ENCODE measurements around the gene AADAC. TPM values are rescaled to one million over a fixed set of nuclear protein-coding genes. Genes with fewer than 3 reads are reported as not detected.
"Not testable (repeated sequence)": the region's sequence is repeated elsewhere in the genome, so short reads cannot be mapped to it uniquely, and the experiment has no call there.

Gene AADAC
- total and polyA plus RNA-seq, 7 experiments from 2014 or later = not detected

DNA sequence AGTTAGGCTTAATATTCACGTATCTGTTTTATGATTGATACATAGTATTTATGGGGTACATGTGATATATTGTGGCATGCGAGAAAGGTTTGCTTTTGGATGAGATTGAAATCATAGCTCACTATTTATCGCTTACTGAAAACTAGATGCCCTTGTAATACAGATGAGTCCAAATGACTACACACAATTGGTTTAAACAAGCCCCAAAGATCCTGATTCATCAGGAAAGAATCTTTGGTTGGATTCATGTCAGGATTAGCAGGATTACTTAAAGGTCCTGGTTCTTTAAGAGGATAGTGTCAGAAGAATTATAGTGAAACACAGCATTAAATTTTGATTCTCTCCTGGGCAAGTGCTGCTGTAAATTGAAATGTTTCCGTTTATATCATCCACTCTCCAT is 18.6 kb upstream of the AADAC start:
- H3K9me3 Mint-ChIP-seq = peaks cover 0 to under 1% (median 0%) of the 10 kb centered on the region in 11 donors
- DNase-seq (no peak), ATAC-seq (no peak)
- H3K9me3 ChIP-seq (ENCODE audit: control insufficient read depth in 2 of 3, low read length in 3 of 3) = no peaks in the 10 kb centered on the region
- intact Hi-C loops (cut with micrococcal nuclease) = no loop called here
- no peaks in the 10 kb centered on the region for H3K27me3 ChIP-seq (ENCODE audit: control insufficient read depth in 2 of 2, insufficient read depth in 2 of 2, low read length in 2 of 2)
- H3K4me3 ChIP-seq (ENCODE audit: low read length) = no peak overlapping the region
- no peaks in the 10 kb centered on the region for H3K4me1 ChIP-seq (ENCODE audit: control insufficient read depth in 2 of 2, insufficient read depth in 2 of 2, low read length in 2 of 2)
- ChIA-PET CTCF (no interaction called here), POLR2A (no interaction called here)
- H3K4me3 Mint-ChIP-seq = no peak overlapping the region
- no peak overlapping the region for H3K27ac Mint-ChIP-seq
- no peaks in the 10 kb centered on the region for H3K36me3 Mint-ChIP-seq
- no peak overlapping the region for H3K27ac ChIP-seq (ENCODE audit: low read depth, low read length)
- H3K4me1 Mint-ChIP-seq = no peaks in the 10 kb centered on the region
- peaks cover 0 to 6% (median 2%) of the 10 kb centered on the region in 5 donors for H3K27me3 Mint-ChIP-seq
- no peaks in the 10 kb centered on the region for H3K36me3 ChIP-seq (ENCODE audit: control insufficient read depth in 2 of 3, insufficient read depth in 3 of 3, low read length in 3 of 3)

DNA sequence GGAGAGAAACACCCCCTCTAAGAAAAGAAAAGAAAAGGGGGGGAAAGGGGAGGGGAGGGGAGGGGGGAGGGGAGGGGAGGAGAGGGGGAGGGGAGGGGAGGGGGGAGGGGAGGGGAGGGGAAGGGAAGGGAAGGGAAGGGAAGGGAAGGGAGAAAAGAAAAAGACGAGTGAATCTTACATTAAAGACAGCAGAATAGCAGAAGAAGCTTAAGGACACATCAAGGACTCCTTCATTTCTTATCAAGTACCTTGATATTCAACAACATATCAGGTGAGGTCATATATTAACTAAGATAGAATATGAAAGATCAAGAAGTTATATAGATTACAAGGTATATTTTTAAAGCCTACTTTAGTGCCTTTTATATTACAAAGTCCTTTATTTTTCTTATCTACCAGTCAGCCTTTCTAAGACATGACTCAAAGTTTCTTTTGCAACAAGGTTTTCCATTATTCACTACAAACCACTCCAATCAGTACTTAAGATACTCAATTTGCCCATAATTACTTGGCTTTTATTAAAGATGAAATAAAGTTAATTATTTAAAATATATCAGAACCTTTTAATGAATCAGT is 17.7 kb upstream of the AADAC start:
- no peak overlapping the region for H3K4me3 Mint-ChIP-seq
- H3K4me1 Mint-ChIP-seq = no peaks in the 10 kb centered on the region
- H3K36me3 Mint-ChIP-seq = no peaks in the 10 kb centered on the region

DNA sequence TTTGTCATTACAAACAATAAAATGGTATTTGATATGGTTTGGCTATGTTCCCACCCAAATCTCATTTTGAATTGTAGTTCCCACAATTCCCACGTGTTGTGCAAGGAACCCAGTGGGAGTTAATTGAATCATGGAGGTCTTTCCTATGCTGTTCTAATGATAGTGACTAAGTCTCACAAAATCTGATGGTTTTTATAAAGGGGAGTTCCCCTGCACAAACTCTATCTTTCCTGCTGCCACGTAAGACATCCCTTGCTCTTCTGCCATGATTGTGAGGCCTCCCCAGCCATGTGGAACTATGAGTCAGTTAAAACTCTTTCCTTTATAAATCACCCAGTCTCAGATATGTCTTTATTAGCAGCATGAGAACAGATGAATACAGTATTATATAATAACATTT is 15.4 kb upstream of the AADAC start:
- Mint-ChIP-seq H3K4me1 (peaks cover 0 to 1% (median 0%) of the 10 kb centered on the region in 7 donors), H3K27ac (no peak overlapping the region), H3K4me3 (no peak overlapping the region), H3K9me3 (no peaks in the 10 kb centered on the region), H3K27me3 (peaks cover 0 to 12% (median 4%) of the 10 kb centered on the region in 5 donors), H3K36me3 (no peaks in the 10 kb centered on the region)
- ChIA-PET POLR2A (no interaction called here), CTCF (no interaction called here)
- Histone ChIP-seq H3K4me3 (ENCODE audit: low read length) (no peak overlapping the region), H3K36me3 (ENCODE audit: control insufficient read depth in 2 of 3, insufficient read depth in 3 of 3, low read length in 3 of 3) (no peaks in the 10 kb centered on the region), H3K4me1 (ENCODE audit: control insufficient read depth in 2 of 2, insufficient read depth in 2 of 2, low read length in 2 of 2) (no peaks in the 10 kb centered on the region), H3K27ac (ENCODE audit: low read depth, low read length) (no peak overlapping the region), H3K9me3 (ENCODE audit: control insufficient read depth in 2 of 3, low read length in 3 of 3) (no peaks in the 10 kb centered on the region), H3K27me3 (ENCODE audit: control insufficient read depth in 2 of 2, insufficient read depth in 2 of 2, low read length in 2 of 2) (no peaks in the 10 kb centered on the region)
- intact Hi-C loops (cut with micrococcal nuclease) = no loop called here
- DNase-seq = no peak
- ATAC-seq = no peak

More for the DNA sequence above, 17.7 kb upstream of the AADAC start:
- no peak for DNase-seq
- peaks cover 0 to 6% (median 2%) of the 10 kb centered on the region in 5 donors for H3K27me3 Mint-ChIP-seq
- CTCF ChIA-PET = no interaction called here
- no peaks in the 10 kb centered on the region for H3K9me3 Mint-ChIP-seq
- H3K27ac Mint-ChIP-seq = no peak overlapping the region
- H3K4me3 ChIP-seq (ENCODE audit: low read length) = no peak overlapping the region
- no peak overlapping the region for H3K27ac ChIP-seq (ENCODE audit: low read depth, low read length)
- ATAC-seq = no peak
- POLR2A ChIA-PET = no interaction called here
- intact Hi-C loops (cut with micrococcal nuclease) = no loop called here
- H3K9me3 ChIP-seq (ENCODE audit: control insufficient read depth in 2 of 3, low read length in 3 of 3) = no peaks in the 10 kb centered on the region
- no peaks in the 10 kb centered on the region for H3K4me1 ChIP-seq (ENCODE audit: control insufficient read depth in 2 of 2, insufficient read depth in 2 of 2, low read length in 2 of 2)
- H3K27me3 ChIP-seq (ENCODE audit: control insufficient read depth in 2 of 2, insufficient read depth in 2 of 2, low read length in 2 of 2) = no peaks in the 10 kb centered on the region
- no peaks in the 10 kb centered on the region for H3K36me3 ChIP-seq (ENCODE audit: control insufficient read depth in 2 of 3, insufficient read depth in 3 of 3, low read length in 3 of 3)

DNA sequence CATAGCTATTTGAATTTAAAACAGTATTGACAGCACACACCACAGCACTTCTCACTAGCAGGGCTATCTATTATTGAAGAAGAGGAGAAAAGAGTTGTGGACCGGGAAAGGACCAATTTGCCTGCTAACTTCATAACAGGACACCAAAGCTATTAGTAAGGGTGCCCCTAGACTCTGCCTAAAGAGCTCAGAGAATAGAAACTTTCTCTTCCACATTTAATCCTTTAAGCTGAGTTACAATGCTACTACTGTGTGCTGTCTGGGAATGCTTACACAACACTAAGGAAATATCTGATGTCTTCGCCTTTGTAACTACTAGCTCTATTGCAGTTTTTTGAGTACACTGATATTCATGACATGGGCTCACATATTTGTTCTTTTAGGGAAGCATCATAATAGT is 13.5 kb upstream of the AADAC start:
- no peak for ATAC-seq
- H3K36me3 Mint-ChIP-seq = no peaks in the 10 kb centered on the region
- no peaks in the 10 kb centered on the region for H3K36me3 ChIP-seq (ENCODE audit: control insufficient read depth in 2 of 3, insufficient read depth in 3 of 3, low read length in 3 of 3)
- DNase-seq = no peak
- intact Hi-C loops (cut with micrococcal nuclease) = no loop called here
- H3K27me3 ChIP-seq (ENCODE audit: control insufficient read depth in 2 of 2, insufficient read depth in 2 of 2, low read length in 2 of 2) = no peaks in the 10 kb centered on the region
- H3K4me3 ChIP-seq (ENCODE audit: low read length) = no peak overlapping the region
- no peaks in the 10 kb centered on the region for H3K9me3 ChIP-seq (ENCODE audit: control insufficient read depth in 2 of 3, low read length in 3 of 3)
- no peaks in the 10 kb centered on the region for H3K9me3 Mint-ChIP-seq
- H3K4me1 ChIP-seq (ENCODE audit: control insufficient read depth in 2 of 2, insufficient read depth in 2 of 2, low read length in 2 of 2) = no peaks in the 10 kb centered on the region
- CTCF ChIA-PET = no interaction called here
- no peak overlapping the region for H3K27ac ChIP-seq (ENCODE audit: low read depth, low read length)
- H3K27me3 Mint-ChIP-seq = peaks cover 0 to 7% (median 4%) of the 10 kb centered on the region in 5 donors
- POLR2A ChIA-PET = no interaction called here
- H3K4me3 Mint-ChIP-seq = no peak overlapping the region
- peaks cover 0 to 1% (median 0%) of the 10 kb centered on the region in 7 donors for H3K4me1 Mint-ChIP-seq
- no peak overlapping the region for H3K27ac Mint-ChIP-seq

DNA sequence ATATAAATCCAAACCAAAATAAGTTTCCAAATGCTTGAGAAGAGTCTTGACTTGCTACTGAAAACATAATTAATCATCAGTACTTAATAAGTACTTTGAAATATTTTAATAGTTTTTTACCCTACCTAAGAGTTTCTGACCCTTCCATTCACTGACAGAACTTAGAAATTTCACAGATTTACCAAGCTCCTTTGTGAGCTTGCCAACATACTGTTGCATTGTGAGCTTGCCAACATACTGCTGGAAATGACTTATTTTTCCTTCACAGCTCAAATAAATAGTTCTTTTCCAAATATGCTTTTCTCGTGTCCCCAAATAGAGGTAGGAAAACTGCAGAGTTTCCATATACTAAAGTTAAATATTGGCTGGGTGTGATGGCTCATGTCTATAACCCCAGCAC is 9.6 kb upstream of the AADAC start:
- intact Hi-C loops (cut with micrococcal nuclease) = no loop called here
- DNase-seq = no peak
- H3K4me3 ChIP-seq (ENCODE audit: low read length) = no peak overlapping the region

DNA sequence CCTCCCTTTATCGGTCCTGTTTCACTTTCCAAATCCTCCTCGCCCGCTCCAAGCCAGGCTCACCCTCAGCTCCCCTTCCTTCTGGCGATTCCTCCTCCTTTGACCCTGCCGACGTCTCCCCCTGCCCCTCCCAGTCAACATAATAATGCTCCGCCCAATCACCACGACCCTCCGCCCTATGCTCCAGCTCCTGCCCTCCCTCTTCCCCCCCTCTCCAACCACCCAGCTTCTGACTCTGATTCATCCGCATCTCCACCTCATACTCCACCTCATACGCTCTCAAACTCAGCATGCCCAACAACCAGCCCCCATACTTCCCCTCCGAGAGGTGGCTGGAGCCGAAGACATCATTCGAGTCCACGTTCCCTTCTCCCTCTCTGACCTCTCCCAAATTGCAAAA is 7.1 kb upstream of the AADAC start:
- H3K9me3 ChIP-seq (ENCODE audit: control insufficient read depth in 2 of 3, low read length in 3 of 3) = peaks cover 0 to 8% (median 0%) of the 10 kb centered on the region in 3 experiments
- Mint-ChIP-seq H3K4me3 (no peak overlapping the region), H3K4me1 (peaks cover 0 to 1% (median 0%) of the 10 kb centered on the region in 7 donors), H3K27me3 (peaks cover 0 to 16% (median 10%) of the 10 kb centered on the region in 5 donors), H3K36me3 (peaks cover 0 to 6% (median 0%) of the 10 kb centered on the region in 5 donors), H3K27ac (no peak overlapping the region), H3K9me3 (peaks cover 0 to 16% (median 9%) of the 10 kb centered on the region in 11 donors)
- DNase-seq (no peak), ATAC-seq (no peak)
- H3K36me3 ChIP-seq (ENCODE audit: control insufficient read depth in 2 of 3, insufficient read depth in 3 of 3, low read length in 3 of 3) = no peaks in the 10 kb centered on the region
- no peak overlapping the region for H3K27ac ChIP-seq (ENCODE audit: low read depth, low read length)
- H3K27me3 ChIP-seq (ENCODE audit: control insufficient read depth in 2 of 2, insufficient read depth in 2 of 2, low read length in 2 of 2) = no peaks in the 10 kb centered on the region
- CTCF ChIA-PET = no interaction called here
- POLR2A ChIA-PET = no interaction called here
- H3K4me3 ChIP-seq (ENCODE audit: low read length) = no peak overlapping the region
- intact Hi-C loops (cut with micrococcal nuclease) = no loop called here
- H3K4me1 ChIP-seq (ENCODE audit: control insufficient read depth in 2 of 2, insufficient read depth in 2 of 2, low read length in 2 of 2) = no peaks in the 10 kb centered on the region

More for the DNA sequence above, 9.6 kb upstream of the AADAC start:
- Mint-ChIP-seq H3K4me1 (peaks cover 0 to 1% (median 0%) of the 10 kb centered on the region in 7 donors), H3K27ac (no peak overlapping the region), H3K4me3 (no peak overlapping the region), H3K36me3 (peaks cover 0 to 6% (median 0%) of the 10 kb centered on the region in 5 donors), H3K27me3 (peaks cover 0 to 16% (median 10%) of the 10 kb centered on the region in 5 donors), H3K9me3 (peaks cover 0 to 16% (median 9%) of the 10 kb centered on the region in 11 donors)
- CTCF ChIA-PET = no interaction called here
- no peak overlapping the region for H3K27ac ChIP-seq (ENCODE audit: low read depth, low read length)
- POLR2A ChIA-PET = no interaction called here
- no peaks in the 10 kb centered on the region for H3K4me1 ChIP-seq (ENCODE audit: control insufficient read depth in 2 of 2, insufficient read depth in 2 of 2, low read length in 2 of 2)
- ATAC-seq = no peak
- H3K36me3 ChIP-seq (ENCODE audit: control insufficient read depth in 2 of 3, insufficient read depth in 3 of 3, low read length in 3 of 3) = no peaks in the 10 kb centered on the region
- H3K27me3 ChIP-seq (ENCODE audit: control insufficient read depth in 2 of 2, insufficient read depth in 2 of 2, low read length in 2 of 2) = no peaks in the 10 kb centered on the region
- peaks cover 0 to 8% (median 0%) of the 10 kb centered on the region in 3 experiments for H3K9me3 ChIP-seq (ENCODE audit: control insufficient read depth in 2 of 3, low read length in 3 of 3)

DNA sequence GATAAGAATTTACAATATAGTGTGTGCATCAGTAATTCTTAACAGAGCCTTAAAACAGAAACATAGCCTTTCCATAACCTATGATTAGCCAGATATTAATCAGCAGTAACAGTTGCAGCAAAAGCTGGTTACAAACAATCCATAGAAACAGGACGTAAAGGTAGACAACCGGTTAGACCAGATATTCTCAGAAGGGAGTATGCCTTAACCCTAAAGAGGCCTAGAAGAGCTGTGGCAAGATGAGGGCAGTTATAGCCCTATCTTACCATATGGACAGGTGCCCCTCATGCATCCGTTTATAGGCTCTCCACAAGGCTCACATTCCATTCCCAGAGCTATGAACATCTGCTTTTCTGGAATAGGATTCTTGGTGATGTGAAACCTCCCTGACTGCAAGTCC is 5.0 kb upstream of the AADAC start:
- H3K27ac Mint-ChIP-seq; H3K4me1 ChIP-seq (ENCODE audit: control insufficient read depth in 2 of 2, insufficient read depth in 2 of 2, low read length in 2 of 2); H3K27me3 ChIP-seq (ENCODE audit: control insufficient read depth in 2 of 2, insufficient read depth in 2 of 2, low read length in 2 of 2); H3K36me3 ChIP-seq (ENCODE audit: control insufficient read depth in 2 of 3, insufficient read depth in 3 of 3, low read length in 3 of 3); H3K36me3 Mint-ChIP-seq; H3K9me3 ChIP-seq (ENCODE audit: control insufficient read depth in 2 of 3, low read length in 3 of 3); POLR2A ChIA-PET; H3K4me1 Mint-ChIP-seq; ATAC-seq; H3K27ac ChIP-seq (ENCODE audit: low read depth, low read length); DNase-seq; CTCF ChIA-PET; intact Hi-C loops (cut with micrococcal nuclease); H3K4me3 Mint-ChIP-seq; H3K4me3 ChIP-seq (ENCODE audit: low read length): not testable (repeated sequence)
- peaks cover 0 to 16% (median 9%) of the 10 kb centered on the region in 11 donors for H3K9me3 Mint-ChIP-seq
- H3K27me3 Mint-ChIP-seq = peaks cover 0 to 13% (median 9%) of the 10 kb centered on the region in 5 donors
